HepG2 (cell line): Measurements from ENCODE around the gene LRTM2.

Experiments
- ZNF891 ChIP-seq: sonication (generic); formaldehyde crosslinking; IDR thresholded peaks from 2 replicates; pipeline ENCODE4 v1.5.0; 2020; ENCODE audit warnings: mild to moderate bottlenecking, missing genetic modification reagents
- ZZZ3 ChIP-seq: sonication (generic); formaldehyde crosslinking; IDR thresholded peaks from 2 replicates; pipeline ENCODE4 v1.4.0; 2020; ENCODE audit warnings: missing genetic modification reagents, mild to moderate bottlenecking, borderline replicate concordance
- TF ChIP-seq, protein P1 (sequence below): sonication (generic); formaldehyde crosslinking; IDR thresholded peaks from 2 replicates; pipeline ENCODE4 v1.8.1; 2023; ENCODE audit warnings: mild to moderate bottlenecking, missing genetic modification reagents
- TF ChIP-seq, protein P2 (sequence below): sonication (generic); formaldehyde crosslinking; IDR thresholded peaks from 2 replicates; pipeline ENCODE4 v1.4.0; 2020; ENCODE audit warnings: missing genetic modification reagents

DNA sequence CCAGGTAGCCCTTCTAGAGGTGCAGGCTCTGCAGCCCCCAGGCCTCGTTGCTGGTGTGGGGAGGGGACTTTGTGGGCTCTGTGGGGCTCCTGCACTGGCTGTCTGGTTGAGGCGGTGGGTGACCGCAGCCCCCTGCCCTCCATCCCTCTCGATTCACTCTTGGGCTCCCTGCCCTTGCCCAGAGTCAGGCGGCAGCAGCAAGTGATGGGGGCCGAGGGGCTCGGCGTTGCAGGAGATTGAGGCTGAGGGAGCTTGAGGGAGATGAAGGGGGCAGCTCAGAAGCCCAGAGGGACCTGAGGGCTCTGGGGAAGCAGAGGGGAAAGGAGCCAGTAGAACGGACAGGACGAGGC, 9.5 kb upstream of the LRTM2 start:
- TF ChIP-seq ZZZ3 (no peak), ZNF891 (CRISPR knock-in tag) (no peak)
- TF ChIP-seq, protein P1, sequence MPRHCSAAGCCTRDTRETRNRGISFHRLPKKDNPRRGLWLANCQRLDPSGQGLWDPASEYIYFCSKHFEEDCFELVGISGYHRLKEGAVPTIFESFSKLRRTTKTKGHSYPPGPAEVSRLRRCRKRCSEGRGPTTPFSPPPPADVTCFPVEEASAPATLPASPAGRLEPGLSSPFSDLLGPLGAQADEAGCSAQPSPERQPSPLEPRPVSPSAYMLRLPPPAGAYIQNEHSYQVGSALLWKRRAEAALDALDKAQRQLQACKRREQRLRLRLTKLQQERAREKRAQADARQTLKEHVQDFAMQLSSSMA (CRISPR knock-in tag): no peak
- TF ChIP-seq, protein P2, sequence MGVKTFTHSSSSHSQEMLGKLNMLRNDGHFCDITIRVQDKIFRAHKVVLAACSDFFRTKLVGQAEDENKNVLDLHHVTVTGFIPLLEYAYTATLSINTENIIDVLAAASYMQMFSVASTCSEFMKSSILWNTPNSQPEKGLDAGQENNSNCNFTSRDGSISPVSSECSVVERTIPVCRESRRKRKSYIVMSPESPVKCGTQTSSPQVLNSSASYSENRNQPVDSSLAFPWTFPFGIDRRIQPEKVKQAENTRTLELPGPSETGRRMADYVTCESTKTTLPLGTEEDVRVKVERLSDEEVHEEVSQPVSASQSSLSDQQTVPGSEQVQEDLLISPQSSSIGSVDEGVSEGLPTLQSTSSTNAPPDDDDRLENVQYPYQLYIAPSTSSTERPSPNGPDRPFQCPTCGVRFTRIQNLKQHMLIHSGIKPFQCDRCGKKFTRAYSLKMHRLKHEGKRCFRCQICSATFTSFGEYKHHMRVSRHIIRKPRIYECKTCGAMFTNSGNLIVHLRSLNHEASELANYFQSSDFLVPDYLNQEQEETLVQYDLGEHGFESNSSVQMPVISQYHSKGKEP (CRISPR knock-in tag): no peak
